SU-DHL-6 (cell line): Measurements from ENCODE around the gene GSTO1.

Source experiments
- EZH2phosphoT487 ChIP-seq: fragments of 200-600 bp; sonication (generic), shearing (Covaris generic); conservative IDR thresholded peaks from 2 replicates; pipeline ENCODE4 v1.6.1; 2018; ENCODE audit warnings: mild to moderate bottlenecking, antibody characterized with exemption, low read length, moderate library complexity, mixed read lengths
- TF ChIP-seq, protein P1 (sequence below): fragments of 200-600 bp; sonication (generic); IDR thresholded peaks from one replicate; pipeline ENCODE4 v1.5.1; 2017; ENCODE audit warnings: antibody characterized with exemption, mild to moderate bottlenecking, low read length, moderate library complexity; ENCODE audit not compliant: insufficient read depth, poor library complexity, severe bottlenecking

DNA sequence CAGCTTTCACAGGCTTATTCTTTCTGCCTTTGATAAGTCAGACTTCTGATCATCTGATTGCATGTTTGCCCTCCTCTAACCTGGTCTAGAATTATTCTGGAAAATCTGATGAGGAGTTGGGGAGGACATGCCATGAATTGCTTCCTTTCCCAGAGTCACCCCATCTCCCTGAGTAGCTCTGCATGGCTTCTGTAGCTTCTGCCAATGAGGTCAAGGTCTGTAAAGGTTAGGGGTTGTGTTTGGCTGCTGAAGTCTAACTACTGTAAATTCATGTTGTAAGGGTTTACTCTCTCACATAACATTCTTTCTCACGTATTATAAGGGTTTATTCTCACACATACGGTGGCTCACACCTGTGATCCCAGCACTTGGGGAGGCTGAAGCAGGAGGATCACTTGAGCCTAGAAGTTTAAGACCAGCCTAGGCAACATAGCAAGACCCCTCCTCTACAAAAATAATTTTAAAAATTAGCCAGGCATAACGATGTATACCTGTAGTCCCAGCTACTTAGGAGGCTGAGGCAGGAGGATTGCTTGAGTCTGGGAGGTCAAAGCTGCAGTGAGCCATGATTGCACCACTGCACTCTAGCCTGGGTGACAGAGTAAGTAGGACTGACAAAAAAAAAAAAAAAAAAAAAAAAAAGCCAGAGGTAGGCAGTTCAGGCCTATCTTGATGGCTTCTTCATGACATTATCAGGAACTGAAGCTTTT is 25.0 kb downstream of the GSTO1 start:
- TF ChIP-seq, protein P1, sequence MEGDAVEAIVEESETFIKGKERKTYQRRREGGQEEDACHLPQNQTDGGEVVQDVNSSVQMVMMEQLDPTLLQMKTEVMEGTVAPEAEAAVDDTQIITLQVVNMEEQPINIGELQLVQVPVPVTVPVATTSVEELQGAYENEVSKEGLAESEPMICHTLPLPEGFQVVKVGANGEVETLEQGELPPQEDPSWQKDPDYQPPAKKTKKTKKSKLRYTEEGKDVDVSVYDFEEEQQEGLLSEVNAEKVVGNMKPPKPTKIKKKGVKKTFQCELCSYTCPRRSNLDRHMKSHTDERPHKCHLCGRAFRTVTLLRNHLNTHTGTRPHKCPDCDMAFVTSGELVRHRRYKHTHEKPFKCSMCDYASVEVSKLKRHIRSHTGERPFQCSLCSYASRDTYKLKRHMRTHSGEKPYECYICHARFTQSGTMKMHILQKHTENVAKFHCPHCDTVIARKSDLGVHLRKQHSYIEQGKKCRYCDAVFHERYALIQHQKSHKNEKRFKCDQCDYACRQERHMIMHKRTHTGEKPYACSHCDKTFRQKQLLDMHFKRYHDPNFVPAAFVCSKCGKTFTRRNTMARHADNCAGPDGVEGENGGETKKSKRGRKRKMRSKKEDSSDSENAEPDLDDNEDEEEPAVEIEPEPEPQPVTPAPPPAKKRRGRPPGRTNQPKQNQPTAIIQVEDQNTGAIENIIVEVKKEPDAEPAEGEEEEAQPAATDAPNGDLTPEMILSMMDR, result no peak
- no peak for TF ChIP-seq EZH2phosphoT487
